Mammary epithelial cell (primary cell): Measurements from ENCODE around the gene AGPS.

Source experiments
- EZH2 ChIP-seq: IDR thresholded peaks from 2 replicates; pipeline ENCODE4 v1.6.1; 2012; ENCODE audit warnings: low read length, inconsistent platforms, borderline replicate concordance
- TF ChIP-seq, protein P1 (sequence below), 2 donors: IDR thresholded peaks in 1 of 2; conservative IDR thresholded peaks in 1 of 2; 2 replicates each; pipeline ENCODE4 v1.5.1; 2011 to 2012; ENCODE audit warnings: inconsistent platforms in 2 of 2, low read length in 2 of 2, mild to moderate bottlenecking in 2 of 2, control low read depth in 1 of 2, low read depth in 1 of 2; ENCODE audit not compliant: insufficient read depth in 1 of 2; ENCODE audit errors: extremely low read depth in 1 of 2

GRCh38 chr2:177550264-177551200 is 158.0 kb downstream of the AGPS start:
- TF ChIP-seq, protein P1, sequence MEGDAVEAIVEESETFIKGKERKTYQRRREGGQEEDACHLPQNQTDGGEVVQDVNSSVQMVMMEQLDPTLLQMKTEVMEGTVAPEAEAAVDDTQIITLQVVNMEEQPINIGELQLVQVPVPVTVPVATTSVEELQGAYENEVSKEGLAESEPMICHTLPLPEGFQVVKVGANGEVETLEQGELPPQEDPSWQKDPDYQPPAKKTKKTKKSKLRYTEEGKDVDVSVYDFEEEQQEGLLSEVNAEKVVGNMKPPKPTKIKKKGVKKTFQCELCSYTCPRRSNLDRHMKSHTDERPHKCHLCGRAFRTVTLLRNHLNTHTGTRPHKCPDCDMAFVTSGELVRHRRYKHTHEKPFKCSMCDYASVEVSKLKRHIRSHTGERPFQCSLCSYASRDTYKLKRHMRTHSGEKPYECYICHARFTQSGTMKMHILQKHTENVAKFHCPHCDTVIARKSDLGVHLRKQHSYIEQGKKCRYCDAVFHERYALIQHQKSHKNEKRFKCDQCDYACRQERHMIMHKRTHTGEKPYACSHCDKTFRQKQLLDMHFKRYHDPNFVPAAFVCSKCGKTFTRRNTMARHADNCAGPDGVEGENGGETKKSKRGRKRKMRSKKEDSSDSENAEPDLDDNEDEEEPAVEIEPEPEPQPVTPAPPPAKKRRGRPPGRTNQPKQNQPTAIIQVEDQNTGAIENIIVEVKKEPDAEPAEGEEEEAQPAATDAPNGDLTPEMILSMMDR (conservative IDR thresholded peaks at IDR 0.05 in 1 of 2, IDR thresholded peaks at IDR 0.05 in 1 of 2; ENCODE audit: extremely low read depth in 1 of 2, insufficient read depth in 1 of 2, low read depth in 1 of 2, low read length in 2 of 2), result no peak
- TF ChIP-seq EZH2, result no peak
